ENCODE data around the gene LAYN.

Gene LAYN

DNA sequence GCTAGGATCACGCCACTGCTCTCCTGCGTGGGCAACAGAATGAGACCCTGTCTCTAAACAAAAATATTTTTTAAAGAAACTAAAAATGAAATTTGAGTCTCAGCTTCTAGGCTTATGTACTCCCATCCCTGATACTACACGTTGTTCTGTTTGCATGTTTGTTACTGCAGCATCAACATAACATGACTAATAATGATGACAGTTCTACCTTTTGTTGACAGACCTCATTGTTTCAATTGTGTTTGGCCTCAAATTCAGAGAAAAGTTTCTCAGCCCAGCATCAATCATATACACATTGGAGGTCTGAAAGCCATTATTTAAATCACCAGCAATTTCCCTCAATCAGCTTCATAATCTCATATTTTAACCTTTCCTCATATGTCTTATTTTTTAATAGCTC, 20.8 kb downstream of the LAYN start:
- DNase-seq, result no peak

DNA sequence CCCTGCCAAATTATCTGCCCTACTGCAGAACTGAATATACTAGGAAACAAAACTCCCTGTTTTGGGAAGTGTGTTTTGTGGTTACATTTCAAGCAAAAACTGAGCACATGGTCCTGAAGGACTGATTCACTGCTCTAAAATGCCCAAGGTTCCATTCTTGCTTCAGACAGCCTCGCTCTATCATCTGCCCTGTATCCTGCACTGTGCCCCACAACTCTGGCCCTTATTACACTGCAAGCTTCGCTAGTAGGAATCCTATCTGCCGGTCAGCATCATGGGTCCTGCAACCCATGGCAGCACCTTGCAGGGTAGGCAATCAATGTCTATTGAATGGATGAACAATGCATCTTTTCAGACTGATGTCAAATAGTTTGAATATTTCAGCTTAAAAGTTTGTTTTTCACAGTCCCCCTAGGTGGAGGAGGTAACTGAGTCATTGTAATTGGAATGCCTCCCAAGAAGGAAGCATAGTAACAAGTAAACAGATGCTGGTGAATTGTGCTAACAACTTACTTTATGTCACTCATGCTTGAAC, 21.3 kb downstream of the LAYN start:
- DNase-seq, result no peak

DNA sequence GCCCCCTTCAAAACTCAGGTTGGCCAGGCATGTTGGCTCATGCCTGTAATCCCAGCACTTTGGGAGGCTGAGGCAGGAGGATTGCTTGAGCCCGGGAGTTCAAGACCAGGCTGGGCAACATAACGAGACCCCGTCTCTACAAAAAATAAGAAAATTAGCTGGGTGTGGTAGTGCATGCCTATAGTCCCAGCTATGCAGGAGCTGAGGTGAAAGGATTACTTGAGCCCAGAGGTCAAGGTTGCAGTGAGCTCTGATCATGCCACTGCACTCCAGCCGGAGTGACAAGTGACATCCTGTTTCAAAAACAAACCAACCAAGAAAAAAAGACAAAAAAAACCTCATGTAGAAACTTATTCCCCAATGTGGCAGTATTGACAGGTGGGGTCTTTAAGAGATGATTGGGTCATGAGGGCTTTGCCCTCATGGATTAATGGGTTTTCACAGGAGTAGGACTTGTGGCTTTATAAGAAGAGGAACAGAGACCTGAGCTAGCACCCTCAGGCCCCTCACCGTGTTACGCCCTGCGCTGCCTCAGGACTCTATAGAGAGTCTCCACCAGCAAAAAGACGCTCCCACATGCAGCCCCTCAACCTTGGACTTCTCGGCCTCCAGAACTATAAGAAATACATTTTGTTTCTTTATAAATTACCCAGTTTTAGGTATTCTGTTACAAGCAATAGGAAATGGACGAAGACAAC, 22.3 kb downstream of the LAYN start:
- no peak for DNase-seq

DNA sequence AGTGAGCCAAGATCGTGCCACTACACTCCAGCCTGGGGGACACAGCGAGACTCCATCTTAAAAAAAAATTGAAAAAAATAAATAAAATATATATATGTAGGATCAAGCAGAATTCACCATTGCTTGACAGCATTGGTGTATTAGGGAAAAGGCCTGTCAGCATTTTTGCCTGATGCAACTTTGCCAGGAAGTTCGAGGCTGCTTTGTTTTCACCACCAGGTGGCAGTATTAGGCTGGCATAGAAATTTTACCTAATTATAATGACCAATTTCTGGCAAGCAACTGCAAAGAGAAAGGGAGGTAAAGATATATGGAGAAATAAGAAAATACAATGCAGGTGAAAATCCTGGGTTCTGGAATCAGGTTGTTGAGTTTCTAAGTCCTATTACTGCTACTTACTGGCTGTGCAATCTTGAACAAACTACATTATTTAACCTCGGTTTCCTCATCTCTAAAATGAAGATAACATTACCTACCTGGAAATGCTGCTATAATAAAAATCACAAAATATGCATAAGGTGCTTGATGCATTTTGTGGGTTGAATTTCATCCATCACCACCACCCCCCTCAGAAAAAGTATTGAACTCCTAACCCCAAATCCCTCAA, 24.7 kb downstream of the LAYN start:
- DNase-seq, result no peak

DNA sequence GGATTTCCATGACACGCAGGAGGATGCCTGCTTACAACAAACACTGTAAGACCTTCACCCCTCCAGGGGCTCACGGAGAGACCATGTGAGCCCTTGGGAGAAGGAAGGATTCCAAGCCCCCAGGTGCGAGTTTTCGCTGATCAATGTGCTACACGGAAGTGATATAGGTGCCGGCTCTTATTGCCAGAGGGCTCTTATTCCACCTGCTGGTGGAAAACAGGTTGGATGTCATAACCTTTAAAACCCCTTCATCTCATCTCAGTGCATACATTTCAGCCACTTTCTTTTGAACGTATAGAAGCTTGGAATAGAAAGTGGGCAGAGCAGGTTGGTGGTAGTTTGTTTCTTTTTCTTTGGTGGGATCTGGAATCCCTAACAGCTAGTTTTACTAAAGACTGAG, 25.8 kb downstream of the LAYN start:
- DNase-seq, result no peak

DNA sequence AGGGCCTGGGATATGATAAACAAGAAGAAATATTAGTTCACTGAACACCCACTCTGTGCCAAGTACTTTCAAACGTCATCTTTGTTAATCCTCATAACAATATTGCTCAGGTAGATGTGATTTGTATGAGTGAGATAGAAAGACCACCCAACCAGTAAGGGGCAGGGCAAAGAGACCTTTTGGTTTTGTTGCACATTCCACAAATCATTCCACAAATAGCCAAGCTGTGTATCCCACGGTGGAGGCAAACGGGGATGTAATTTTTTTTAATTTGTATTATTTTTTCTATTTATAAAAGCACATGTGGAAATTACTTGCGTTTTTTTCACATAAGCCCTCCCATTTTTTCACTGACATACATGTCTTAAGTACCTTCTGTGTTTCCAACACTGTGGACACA, 29.0 kb downstream of the LAYN start:
- no peak for DNase-seq

DNA sequence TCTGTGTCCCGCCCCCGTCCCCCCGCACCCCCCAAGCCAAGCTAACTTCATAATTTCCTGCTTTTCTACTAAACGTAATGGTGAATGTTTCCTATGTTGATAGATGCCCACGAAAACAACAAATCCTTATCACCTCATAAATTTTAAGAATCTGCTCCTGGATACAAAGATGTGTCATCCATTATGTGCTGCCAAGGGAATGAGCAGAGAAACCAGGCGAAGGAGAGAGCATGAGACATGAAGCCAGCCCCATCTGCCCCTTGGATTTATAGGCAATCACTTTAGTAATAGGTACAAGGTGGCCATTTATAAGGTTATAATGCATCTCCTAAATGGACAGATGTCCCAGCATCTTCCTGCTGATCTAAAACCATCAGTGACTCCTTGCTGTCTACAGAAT, 30.3 kb downstream of the LAYN start:
- DNase-seq, result no peak

DNA sequence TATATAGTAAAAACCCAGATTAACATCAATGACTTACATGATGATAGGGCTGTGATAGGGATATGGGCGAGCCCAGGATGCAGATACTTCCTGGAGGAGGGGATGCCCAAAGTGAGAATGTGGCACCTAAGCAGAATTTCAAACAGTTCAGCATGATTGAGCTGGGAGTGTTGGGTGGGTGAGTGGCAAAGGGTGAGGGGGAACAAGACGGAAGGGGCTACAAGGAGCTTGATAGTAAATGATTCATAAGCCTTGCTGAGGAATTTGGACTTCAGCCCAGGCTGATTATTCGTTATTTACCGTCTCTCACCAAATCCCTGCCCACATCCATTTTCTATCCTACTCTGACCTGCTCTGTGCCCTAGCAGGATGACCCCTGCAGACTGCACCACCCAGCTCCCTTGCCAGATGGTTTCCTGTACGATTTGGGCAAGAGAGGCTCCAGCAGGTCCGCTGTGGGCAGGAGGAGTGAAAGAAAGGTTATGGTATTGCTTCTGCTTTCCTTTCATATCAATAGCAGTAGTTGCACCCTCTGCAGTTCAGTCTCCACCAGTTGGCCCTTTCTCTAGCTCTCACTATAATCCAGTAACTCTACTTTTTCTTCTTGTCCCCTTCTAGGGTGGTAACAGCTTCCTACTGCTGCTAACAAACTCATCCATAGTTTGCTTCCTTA, 31.4 kb downstream of the LAYN start:
- DNase-seq, result no peak

DNA sequence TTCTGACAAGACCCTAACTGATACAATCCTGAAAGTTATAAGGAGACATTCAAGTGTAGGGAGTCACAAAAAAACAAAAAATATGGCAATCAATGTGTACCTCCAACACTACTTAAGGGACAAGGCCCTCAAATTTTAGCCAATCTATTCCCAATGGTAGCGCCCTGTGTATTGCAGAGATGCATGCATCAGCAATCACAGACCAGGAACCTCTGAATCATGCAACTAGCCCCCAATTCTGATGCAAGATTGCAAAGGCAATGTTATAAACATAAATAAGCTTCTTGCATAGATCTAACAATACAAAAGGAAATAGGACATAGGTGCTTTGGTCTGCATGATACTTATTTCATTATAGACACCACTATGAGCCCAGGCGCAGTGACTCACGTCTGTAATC, 32.1 kb downstream of the LAYN start:
- DNase-seq, result no peak

DNA sequence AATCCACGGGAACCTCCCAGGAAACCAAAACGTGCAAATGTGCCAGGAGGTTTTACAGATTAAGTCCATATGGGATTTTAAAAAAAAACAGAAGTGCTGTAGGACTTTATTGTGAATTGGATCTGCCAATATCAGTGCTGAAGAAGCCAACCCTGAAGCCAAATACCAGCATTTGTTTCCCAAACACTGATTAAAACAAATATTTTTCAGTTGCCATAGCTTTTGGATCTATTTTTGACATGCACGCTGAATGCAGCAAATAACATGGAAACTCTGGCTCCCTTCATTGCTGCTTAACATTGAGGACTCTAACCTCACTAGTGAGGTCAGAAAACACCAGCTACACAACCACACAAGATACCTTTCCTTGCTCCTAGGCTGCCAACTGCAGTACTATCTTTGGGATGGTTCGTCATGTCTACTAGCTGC, 33.3 kb downstream of the LAYN start:
- DNase-seq, result no peak

DNA sequence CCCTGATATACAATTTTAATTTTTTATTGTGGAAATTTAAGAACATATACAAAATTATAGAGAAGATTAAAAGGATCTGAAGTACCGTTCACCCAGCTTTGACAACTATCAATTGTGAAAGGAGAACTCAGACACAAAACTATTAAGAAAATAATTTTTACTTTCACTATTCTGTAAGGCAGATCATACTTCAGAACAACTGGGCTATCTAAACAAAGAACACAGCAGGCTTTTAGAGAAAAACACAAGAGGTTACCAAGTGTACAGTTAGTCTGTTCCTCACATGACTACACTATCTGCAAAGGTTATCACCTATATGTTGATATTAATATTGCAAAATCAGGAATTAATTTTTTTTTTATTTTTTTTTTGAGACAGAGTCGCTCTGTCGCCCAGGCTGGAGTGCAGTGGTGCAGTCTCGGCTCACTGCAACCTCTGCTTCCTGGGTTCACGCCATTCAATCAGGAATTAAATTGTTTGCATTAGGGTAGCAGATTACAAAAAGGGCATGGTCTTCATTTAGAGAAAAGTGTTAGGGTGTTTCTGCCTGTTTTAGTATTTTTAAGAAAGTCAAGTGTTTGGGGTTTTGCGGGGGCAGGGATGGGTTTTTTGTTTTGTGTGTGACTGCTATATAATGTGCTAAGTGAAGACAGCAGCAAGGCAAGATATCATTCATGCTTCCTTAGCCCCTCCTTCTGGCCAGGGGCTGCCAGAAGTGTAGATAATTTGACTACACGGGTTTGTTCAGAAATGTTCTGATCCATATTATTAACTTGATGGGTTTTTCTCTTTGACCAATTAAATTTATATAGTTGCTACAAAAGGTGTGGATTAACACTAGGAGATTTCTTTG, 34.1 kb downstream of the LAYN start:
- no peak for DNase-seq

DNA sequence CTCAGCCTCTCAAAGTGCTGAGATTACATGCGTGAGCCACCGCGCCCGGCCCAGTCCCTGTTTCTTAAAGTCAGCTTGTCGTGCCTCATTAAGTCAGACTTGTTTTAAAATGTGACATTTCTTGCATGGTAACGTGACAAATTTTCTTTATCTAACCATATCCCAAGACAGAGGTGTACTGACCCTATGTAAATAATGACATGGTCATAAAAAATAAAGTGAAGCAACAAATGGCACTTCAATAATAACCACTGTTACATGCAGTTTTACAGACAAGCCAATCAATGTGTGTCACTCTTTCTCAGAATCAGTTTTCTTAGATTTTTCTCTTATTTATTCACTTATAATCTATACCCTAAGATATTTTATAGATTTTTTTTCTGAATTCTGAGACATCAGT, 35.2 kb downstream of the LAYN start:
- DNase-seq, result no peak

DNA sequence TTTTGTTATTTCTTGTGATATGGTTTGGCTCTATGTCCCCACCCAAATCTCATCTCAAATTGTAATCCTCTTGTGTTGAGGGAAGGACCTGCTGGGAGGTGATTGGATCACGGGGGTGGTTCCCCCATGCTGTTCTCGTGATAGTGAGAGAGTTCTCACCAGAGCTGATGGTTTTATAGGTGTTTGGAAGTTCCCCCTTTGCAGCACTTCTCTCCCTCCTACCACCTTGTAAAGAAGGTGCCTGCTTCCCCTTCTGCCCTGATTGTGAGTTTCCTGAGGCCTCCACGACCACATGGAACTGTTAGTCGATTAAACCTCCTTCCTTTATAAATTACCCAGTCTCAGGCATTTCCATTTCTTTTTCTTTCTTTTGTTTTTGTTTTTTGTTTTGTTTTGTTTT, 37.3 kb downstream of the LAYN start:
- no peak for DNase-seq

DNA sequence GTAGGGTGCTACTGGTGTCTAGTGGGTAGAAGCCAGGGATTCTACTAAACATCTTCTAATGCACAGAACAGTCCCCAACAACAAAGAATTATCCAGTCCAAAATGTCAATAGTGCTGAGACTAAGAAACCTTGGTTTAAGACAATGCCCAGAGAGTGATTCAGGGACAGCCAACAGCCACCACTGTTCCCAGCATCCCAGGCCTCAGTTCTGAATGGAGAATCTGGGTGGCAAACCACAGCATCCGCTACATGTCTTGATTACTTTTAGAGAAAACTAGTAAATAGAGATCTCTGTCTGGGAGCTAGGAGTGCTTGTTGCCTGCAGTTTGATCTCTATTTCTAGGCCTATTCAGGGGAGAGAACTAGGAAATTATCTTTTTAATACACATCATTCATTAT, 40.8 kb downstream of the LAYN start:
- no peak for DNase-seq

DNA sequence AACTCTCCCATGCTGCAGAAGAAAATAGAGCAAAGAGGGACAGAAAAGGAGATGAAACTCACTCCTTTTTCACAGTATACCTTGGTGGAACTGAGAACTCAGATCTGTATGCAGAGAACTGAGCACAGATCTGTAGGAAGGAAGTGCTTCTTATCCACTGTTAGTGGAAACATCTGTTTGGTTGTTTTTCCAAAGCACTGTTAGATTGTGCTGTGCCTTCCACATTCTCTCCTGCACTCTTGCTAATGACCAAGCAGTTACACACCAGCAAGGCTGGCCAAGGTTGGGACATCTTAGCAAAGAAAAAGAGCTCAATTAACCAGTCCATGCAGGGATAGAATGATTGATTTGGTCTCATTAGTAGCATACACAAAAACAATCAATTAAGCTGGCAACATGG, 41.6 kb downstream of the LAYN start:
- no peak for DNase-seq

DNA sequence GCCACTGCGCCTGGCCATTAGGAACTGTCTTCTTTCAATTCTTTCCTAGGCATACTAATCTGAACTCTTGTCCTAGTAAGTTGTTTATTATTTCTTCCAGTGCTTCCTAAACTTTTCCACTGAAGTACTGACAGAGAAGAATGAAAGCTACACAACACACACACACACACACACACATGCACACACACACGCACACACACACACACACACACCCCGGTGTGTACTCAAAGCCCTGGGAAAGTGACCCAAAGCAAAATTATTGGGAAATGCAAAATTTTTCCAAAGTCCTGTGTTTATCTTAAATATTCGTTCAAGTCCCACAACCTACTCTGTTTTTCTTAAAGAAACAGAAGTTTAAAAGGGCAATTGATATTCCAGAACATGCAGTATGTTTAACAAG, 42.4 kb downstream of the LAYN start:
- DNase-seq, result no peak

DNA sequence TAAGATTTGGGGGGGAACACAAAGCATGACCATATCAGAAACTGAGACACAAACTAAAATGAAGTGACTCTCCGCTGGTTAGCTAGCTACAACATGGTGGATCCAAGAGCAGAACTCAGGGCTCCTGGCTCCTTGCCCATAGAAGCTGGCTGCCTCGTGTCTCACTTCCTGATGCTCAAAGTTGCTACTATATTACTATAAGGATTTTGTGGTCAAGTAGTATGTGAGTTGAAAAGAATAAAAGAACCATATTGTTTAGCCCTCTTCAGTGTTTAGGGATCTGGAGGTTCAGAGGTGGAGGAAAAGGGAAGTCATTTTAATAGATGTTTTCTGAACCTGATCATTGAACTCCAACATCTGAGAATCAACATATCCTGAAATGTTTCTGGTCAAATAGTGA, 44.9 kb downstream of the LAYN start:
- DNase-seq, result no peak

DNA sequence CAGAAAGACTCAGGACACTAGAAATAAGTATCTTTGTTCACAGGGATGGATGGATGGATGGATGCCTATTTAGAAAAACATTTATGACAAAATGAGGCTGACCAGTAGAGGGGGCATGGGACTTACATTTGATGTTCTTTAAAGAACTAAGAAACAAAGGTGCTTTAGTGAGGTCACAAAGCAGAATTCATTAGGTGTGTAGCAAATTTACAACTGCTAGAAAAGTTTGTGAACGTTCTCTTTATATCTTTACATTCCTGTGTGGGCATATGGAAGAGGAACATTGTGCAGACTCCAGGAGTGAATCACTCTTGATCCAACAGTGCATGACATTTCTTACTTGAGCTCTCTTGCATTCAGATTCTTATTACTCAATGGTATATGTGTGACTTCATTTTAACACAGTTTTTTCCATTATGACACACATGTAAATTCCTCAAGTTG, 45.9 kb downstream of the LAYN start:
- no peak for DNase-seq

DNA sequence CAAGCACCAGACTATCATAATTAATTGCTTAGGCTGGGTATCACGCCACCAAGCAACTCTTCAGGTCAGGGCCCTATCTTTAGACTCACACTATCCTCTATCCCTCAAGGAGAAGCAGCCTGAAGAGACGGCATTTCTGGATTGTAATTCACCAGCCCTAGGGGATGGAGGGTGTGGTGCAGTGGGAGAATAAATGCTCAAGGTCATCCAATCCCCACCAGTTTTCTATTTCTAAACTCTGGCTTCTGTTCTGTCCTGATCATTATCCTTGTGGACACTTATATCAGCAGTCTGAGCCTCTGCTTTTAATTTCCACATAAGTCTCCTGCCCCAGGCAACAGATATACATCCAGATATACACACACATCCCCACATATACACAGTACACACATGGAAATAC, 48.6 kb downstream of the LAYN start:
- no peak for DNase-seq

DNA sequence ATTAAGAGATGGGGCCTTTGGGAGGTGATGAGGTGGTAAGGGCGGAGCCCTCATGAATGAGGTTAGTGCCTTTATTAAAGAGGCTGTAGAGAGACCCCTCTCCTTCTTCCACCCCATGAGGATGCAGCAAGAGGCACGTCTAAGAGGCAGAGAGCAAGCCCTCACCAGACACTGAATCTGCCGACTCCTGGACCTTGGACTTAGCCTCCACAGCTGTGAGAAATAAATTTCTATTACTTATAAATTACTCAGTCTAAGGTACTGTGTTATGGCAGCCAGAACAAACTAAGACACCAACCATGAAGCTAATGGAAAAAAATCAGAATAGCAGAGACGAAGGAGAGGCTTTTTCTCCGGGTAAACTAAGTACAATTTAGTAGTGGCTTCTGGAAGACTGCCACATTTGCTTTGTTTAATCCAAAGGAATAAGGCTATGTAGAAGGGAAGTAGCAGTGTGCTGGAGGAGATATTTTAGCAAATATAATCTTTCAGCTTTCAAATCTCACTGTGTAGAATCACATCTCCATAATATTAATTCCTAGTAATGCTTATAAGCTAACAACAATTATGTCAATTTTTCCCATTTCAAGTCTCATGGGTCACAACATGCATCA, 49.5 kb downstream of the LAYN start:
- DNase-seq, result no peak

DNA sequence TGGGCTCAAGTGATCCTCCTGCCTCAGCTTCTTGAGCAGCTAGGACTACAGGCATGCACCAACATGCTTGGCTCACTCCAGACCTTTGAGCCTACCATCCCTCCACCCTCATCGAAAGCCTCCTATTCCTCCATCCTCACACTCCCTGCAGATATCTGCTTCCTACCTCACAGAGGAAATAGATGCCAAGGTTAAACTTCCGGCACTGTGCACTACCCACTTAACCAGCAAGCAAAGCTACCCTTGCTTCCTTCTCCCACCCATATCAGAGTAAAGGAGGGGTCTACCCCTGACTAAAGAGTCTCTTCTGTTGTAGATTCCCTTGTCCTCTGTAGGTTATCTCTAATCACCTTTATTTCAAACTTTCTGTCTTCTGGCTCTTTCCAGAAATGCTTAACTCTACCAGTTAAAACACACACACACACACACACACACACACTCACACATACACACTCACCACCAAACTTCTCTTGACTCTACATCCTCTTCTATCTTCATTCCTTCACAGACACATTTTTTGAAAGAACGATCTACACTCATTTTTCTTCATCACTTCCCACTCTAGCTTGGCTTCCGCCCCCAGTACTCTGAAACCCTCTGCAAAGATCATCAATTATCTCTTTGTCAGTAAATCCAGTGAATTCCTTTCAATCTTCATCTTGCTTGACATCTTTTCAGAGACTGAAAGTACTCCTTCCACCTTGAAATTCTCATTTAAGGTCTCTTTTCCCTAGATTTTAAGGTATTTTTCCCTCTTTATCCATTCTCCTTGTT, 50.9 kb downstream of the LAYN start:
- no peak for DNase-seq

DNA sequence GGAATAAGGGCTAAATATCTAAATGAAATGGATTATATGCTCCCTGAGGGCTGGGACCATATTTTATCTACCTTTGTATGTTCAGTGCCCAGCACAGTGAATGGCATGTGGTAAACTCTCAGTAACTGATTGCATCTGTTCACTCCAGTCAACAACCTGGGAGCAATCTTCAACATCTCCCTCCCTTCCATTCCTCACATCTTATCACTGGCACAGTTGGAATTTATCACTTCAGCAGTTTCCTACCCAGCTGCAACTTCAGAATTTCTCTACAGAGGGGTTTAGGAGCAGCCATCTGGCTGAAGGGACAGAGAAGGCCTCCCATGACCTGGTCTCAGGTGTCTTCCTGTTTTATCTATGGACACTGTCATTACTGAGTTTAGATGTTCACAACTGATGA, 52.0 kb downstream of the LAYN start:
- no peak for DNase-seq
